Gastrocnemius medialis (tissue), 4 donors: ENCODE data around the gene LINC01488. TPM values are rescaled to one million over a fixed set of nuclear protein-coding genes. Genes with fewer than 3 reads are reported as not detected.

ENCODE experiments used
- ATAC-seq, 2 donors: fragments of 150-250 bp; one replicate each; pipeline ENCODE4 v1.9.1; 2016
- DNase-seq, 2 donors: peaks; one replicate each; pipeline ENCODE4 v3.0.0-alpha.2; 2019
- H3K27ac ChIP-seq, 4 donors: fragments of 200-600 bp; sonication (generic); 1 replicate in 1 of 4; 2 replicates in 3 of 4; pipeline ENCODE4 v1.5.1; 2016 to 2018; ENCODE audit warnings: mild to moderate bottlenecking in 2 of 4, moderate library complexity in 1 of 4
- H3K27me3 ChIP-seq, 3 donors: fragments of 200-600 bp; sonication (generic) in 2 of 3; 1 replicate in 1 of 3; 2 replicates in 2 of 3; pipeline versions ENCODE4 v1.5.1 to v1.6.0; 2016 to 2019; ENCODE audit warnings: mild to moderate bottlenecking in 1 of 3, moderate library complexity in 1 of 3
- H3K36me3 ChIP-seq, 2 donors: fragments of 200-600 bp; sonication (generic) in 1 of 2; one replicate each; pipeline ENCODE4 v1.5.1; 2017 to 2018
- H3K4me1 ChIP-seq, 2 donors: fragments of 200-600 bp; sonication (generic) in 1 of 2; one replicate each; pipeline ENCODE4 v1.5.1; 2016 to 2017; ENCODE audit warnings: mild to moderate bottlenecking in 2 of 2
- H3K4me3 ChIP-seq, 4 donors: fragments of 200-600 bp; sonication (generic) in 3 of 4; 1 replicate in 1 of 4; 2 replicates in 3 of 4; pipeline ENCODE4 v1.5.1; 2016 to 2019; ENCODE audit warnings: mild to moderate bottlenecking in 2 of 4
- H3K9me3 ChIP-seq, 3 donors: fragments of 200-600 bp; sonication (generic) in 2 of 3; 1 replicate in 1 of 3; 2 replicates in 2 of 3; pipeline ENCODE4 v1.5.1; 2016 to 2019
- POLR2A ChIP-seq, 2 donors: fragments of 450-650 bp; IDR thresholded peaks; one replicate each; pipeline ENCODE4 v1.6.1; 2017; ENCODE audit warnings: antibody characterized with exemption in 2 of 2, mild to moderate bottlenecking in 2 of 2, moderate library complexity in 2 of 2
- in situ Hi-C, 4 donors: fragments of 200-750 bp; cut with MboI; loops; one replicate each; pipeline versions ENCODE4 v1.15.0 to v1.8.0; 2017; ENCODE audit warnings: low sequenced_read_pairs in 4 of 4
- intact Hi-C: fragments of 100-400 bp; cut with DNase I; formaldehyde crosslinking; loops from one replicate; pipeline ENCODE4 v1.15.1; 2023; ENCODE audit warnings: low total_unique reads
- total RNA-seq, 4 donors: library from RNA; depleted of rRNA; stranded (reverse); fragments of >200 nt; gene quantifications; one replicate each; pipeline versions ENCODE4 v1.1.0 to v1.2.3, GENCODE V29; 2016
- TF ChIP-seq, protein P1 (sequence below), 5 experiments: fragments of 450-650 bp in 3 of 5; fragments of 200-600 bp in 2 of 5; sonication (generic) in 2 of 5; IDR thresholded peaks in 4 of 5; conservative IDR thresholded peaks in 1 of 5; 1 replicate in 4 of 5; 2 replicates in 1 of 5; pipeline ENCODE4 v1.5.1; 2016 to 2019; ENCODE audit warnings: antibody characterized with exemption in 5 of 5, mild to moderate bottlenecking in 3 of 5, moderate library complexity in 3 of 5

LINC01488 gene
- total RNA-seq, 4 donors from 2014 or later: not detected

DNA sequence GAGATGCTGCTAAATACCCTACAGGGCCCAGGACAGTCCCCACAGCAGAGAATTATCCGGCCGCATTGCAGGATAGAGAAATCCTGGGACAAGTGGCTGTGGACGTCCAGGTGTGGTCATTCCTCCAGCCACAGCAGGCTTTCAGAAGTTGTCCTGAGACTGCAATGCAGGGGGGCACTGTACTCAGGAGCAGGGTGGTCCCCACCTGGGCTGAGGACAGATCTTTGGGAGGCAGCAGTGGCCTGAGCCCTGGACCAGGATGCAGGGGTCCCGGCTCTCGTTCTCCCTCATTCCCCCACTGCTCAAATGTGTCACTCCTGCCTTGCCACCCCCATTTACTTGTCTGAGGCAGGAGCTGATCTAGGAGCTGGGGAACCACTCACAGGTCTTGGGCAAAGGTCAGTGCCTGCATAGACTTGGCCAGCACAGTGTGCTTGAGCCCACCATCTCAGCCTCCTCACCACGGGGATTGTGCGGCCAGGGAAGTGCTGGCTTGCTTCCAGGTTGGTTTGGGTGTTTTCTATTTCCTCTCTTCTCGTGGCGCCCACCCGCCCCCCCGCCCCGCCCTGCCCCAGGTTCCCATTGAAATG, 15.3 kb downstream of the LINC01488 start:
- H3K4me1 ChIP-seq: peaks cover 14 to 23% of the 10 kb centered on the region in 2 donors
- TF ChIP-seq, protein P1, sequence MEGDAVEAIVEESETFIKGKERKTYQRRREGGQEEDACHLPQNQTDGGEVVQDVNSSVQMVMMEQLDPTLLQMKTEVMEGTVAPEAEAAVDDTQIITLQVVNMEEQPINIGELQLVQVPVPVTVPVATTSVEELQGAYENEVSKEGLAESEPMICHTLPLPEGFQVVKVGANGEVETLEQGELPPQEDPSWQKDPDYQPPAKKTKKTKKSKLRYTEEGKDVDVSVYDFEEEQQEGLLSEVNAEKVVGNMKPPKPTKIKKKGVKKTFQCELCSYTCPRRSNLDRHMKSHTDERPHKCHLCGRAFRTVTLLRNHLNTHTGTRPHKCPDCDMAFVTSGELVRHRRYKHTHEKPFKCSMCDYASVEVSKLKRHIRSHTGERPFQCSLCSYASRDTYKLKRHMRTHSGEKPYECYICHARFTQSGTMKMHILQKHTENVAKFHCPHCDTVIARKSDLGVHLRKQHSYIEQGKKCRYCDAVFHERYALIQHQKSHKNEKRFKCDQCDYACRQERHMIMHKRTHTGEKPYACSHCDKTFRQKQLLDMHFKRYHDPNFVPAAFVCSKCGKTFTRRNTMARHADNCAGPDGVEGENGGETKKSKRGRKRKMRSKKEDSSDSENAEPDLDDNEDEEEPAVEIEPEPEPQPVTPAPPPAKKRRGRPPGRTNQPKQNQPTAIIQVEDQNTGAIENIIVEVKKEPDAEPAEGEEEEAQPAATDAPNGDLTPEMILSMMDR (IDR thresholded peaks at IDR 0.05 in 4 of 5, conservative IDR thresholded peaks at IDR 0.05 in 1 of 5): no peak
- TF ChIP-seq POLR2A (IDR thresholded peaks at IDR 0.05): no peak
- DNase-seq (no peak), ATAC-seq (no peak)
- no peaks in the 10 kb centered on the region for H3K36me3 ChIP-seq
- no peaks in the 10 kb centered on the region for H3K9me3 ChIP-seq
- no peaks in the 10 kb centered on the region for H3K27me3 ChIP-seq
- H3K27ac ChIP-seq: no peak overlapping the region
- H3K4me3 ChIP-seq: no peak overlapping the region
- in situ Hi-C loops (no loop called here), intact Hi-C loops (no loop called here)

DNA sequence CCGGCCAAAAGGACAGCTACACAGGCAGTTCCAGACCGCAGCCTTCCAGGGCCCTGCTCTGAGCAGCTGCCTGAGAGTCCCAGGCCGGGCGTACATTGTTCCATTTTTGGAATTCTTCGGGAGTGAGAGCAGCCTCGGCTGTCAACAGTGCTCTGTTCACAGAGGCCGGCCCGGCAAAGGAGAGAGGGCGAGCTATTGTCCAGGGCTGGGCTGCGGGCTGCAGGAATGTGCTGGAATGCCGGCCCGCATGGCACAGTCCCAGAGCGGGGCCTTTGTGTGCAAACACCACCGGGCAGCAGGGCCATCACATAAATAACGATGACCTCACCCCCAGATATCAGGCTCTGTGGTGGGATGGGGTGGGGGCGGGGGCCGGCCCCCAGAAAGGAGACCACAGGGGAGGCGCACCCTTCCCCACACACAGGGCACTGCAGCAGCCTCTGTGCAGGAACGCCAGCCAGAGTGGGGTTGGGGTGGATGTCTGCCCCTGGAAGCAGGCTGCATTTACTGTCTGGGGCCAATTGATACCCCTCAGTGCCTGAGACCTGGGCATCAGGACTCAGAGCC, 15.8 kb downstream of the LINC01488 start:
- peak; percentile 82 to 84 for ATAC-seq
- no peaks in the 10 kb centered on the region for H3K9me3 ChIP-seq
- intact Hi-C loops (no loop called here), in situ Hi-C loops (no loop called here)
- H3K4me3 ChIP-seq: peak overlapping the region in 1 of 4 donors; percentile 17
- TF ChIP-seq, protein P1 (IDR thresholded peaks at IDR 0.05 in 4 of 5, conservative IDR thresholded peaks at IDR 0.05 in 1 of 5): no peak
- peak; percentile 9 to 41 for DNase-seq
- H3K36me3 ChIP-seq: no peaks in the 10 kb centered on the region
- H3K27me3 ChIP-seq: no peaks in the 10 kb centered on the region
- H3K27ac ChIP-seq: no peak overlapping the region
- H3K4me1 ChIP-seq: peaks cover 14 to 23% of the 10 kb centered on the region in 2 donors

DNA sequence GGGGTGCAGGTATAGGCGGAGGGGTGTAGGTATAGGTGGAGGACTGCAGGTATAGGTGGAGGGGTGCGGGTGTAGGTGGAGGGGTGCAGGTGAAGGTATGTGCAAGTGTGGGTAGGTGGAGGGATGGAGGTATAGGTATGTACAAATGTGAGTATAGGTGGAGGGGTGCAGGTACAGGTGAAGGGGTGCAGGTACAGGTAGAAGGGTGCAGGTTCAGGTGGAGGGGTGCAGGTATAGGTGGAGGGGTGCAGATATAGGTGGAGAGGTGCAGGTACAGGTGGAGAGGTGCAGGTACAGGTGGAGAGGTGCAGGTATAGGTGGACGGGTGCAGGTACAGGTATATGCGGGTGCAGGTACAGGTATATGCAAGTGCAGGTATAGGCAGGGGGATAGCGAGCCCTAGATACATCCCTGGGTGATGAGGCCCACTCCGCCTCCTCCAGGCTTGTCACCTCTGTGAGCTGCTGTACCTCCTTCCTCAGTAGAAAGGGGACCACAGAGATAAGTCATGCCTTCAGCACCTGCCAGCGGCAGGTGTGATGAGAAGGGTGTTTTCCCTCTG, 17.2 kb downstream of the LINC01488 start:
- no peaks in the 10 kb centered on the region for H3K9me3 ChIP-seq
- no peaks in the 10 kb centered on the region for H3K36me3 ChIP-seq
- H3K4me3 ChIP-seq: no peak overlapping the region
- intact Hi-C loops: no loop called here
- no peak for DNase-seq
- peaks cover 14 to 23% of the 10 kb centered on the region in 2 donors for H3K4me1 ChIP-seq
- H3K27ac ChIP-seq: no peak overlapping the region
- no peak for TF ChIP-seq POLR2A (IDR thresholded peaks at IDR 0.05)
- TF ChIP-seq, protein P1 (IDR thresholded peaks at IDR 0.05 in 4 of 5, conservative IDR thresholded peaks at IDR 0.05 in 1 of 5): no peak
- in situ Hi-C loops: no loop called here
- ATAC-seq: no peak
- H3K27me3 ChIP-seq: no peaks in the 10 kb centered on the region

DNA sequence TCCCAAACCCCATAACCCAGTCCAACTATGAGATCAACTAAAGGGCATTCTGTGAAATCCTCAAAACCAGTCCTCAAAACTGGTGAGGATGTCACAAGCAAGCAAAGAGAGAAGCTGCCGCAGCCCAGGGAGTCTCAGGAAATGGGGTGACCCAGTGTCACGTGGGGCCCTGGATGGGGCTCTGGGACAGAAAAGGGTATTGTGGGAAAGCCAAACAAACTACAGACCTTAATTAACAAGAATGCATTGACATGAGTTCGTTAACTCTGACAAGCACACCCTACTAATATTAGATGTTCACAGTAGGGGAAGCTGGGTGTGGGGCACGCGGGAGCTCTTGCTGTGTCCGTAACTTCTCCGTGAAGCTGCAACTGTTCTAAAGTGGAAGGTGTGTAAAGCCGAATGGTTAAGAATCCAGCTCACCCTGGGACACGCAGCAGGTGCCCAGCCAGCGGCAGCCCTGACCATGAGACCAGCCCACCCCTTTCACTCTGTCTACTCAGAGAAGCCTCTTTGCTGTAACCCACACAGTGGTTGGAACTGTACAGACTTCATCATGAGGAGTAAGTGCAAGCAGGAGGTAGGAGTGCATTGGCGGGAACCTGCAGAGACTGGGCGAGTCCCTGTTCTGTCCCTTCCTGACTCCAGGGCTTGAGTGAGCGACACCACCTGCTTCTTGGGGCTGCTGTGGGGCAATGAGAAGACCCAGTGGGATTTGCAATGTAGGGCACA, 17.9 kb downstream of the LINC01488 start:
- H3K27ac ChIP-seq: no peak overlapping the region
- H3K4me3 ChIP-seq: no peak overlapping the region
- TF ChIP-seq POLR2A (IDR thresholded peaks at IDR 0.05): no peak
- TF ChIP-seq, protein P1 (IDR thresholded peaks at IDR 0.05 in 4 of 5, conservative IDR thresholded peaks at IDR 0.05 in 1 of 5): no peak
- intact Hi-C loops (no loop called here), in situ Hi-C loops (no loop called here)
- DNase-seq (no peak), ATAC-seq (no peak)
- H3K4me1 ChIP-seq: peaks cover 14 to 23% of the 10 kb centered on the region in 2 donors
- H3K36me3 ChIP-seq: no peaks in the 10 kb centered on the region
- H3K9me3 ChIP-seq: no peaks in the 10 kb centered on the region
- H3K27me3 ChIP-seq: no peaks in the 10 kb centered on the region
